Dedifferentiated amniotic fluid mesenchymal stem cell (primary cell): ENCODE measurements around the gene CACNB2.

Source experiments
- DNase-seq: peaks from one replicate; pipeline ENCODE4 v3.0.0-alpha.2; 2016; ENCODE audit errors: extremely low spot score

CACNB2 gene

GRCh38 chr10:18230794-18231193 is 90.6 kb downstream of the CACNB2 start:
- no peak for DNase-seq

GRCh38 chr10:18231480-18231879 is 91.3 kb downstream of the CACNB2 start:
- DNase-seq: no peak

GRCh38 chr10:18233775-18234174 is 93.6 kb downstream of the CACNB2 start:
- DNase-seq: no peak

GRCh38 chr10:18235477-18235876 is 95.3 kb downstream of the CACNB2 start:
- no peak for DNase-seq

- no peak for DNase-seq
Observed at GRCh38 chr10:18236756-18237155, 96.5 kb downstream of the CACNB2 start.

- DNase-seq: peak; percentile 59
Observed at GRCh38 chr10:18238870-18239485, 98.8 kb downstream of the CACNB2 start.

GRCh38 chr10:18240185-18240882 is 100.1 kb downstream of the CACNB2 start:
- DNase-seq: no peak

- DNase-seq: no peak
Observed at GRCh38 chr10:18246967-18247366, 106.7 kb downstream of the CACNB2 start.

GRCh38 chr10:18252086-18252485 is 111.9 kb downstream of the CACNB2 start:
- no peak for DNase-seq

GRCh38 chr10:18254086-18254485 is 113.9 kb downstream of the CACNB2 start:
- no peak for DNase-seq

GRCh38 chr10:18254692-18255091 is 114.5 kb downstream of the CACNB2 start:
- no peak for DNase-seq

- no peak for DNase-seq
Observed at GRCh38 chr10:18260310-18260922, 120.2 kb downstream of the CACNB2 start.

GRCh38 chr10:18261063-18261610 is 120.9 kb downstream of the CACNB2 start:
- no peak for DNase-seq

GRCh38 chr10:18261768-18262231 is 121.6 kb downstream of the CACNB2 start:
- no peak for DNase-seq

- no peak for DNase-seq
Observed at GRCh38 chr10:18264466-18265050, 124.3 kb downstream of the CACNB2 start.

- DNase-seq: peak; percentile 18
Observed at GRCh38 chr10:18268005-18268404, 127.8 kb downstream of the CACNB2 start.

GRCh38 chr10:18271491-18271890 is 131.3 kb downstream of the CACNB2 start:
- DNase-seq: no peak

GRCh38 chr10:18273039-18273438 is 132.8 kb downstream of the CACNB2 start:
- DNase-seq: no peak

- no peak for DNase-seq
Observed at GRCh38 chr10:18278181-18278580, 138.0 kb downstream of the CACNB2 start.

GRCh38 chr10:18279173-18279572 is 138.9 kb downstream of the CACNB2 start:
- no peak for DNase-seq

GRCh38 chr10:18282094-18282493 is 141.9 kb downstream of the CACNB2 start:
- no peak for DNase-seq

- no peak for DNase-seq
Observed at GRCh38 chr10:18290651-18291313, 150.6 kb downstream of the CACNB2 start.
